ENCODE results near the gene LRIT2. TPM values are rescaled to one million over a fixed set of nuclear protein-coding genes. Genes with fewer than 3 reads are reported as not detected.

Gene LRIT2
- total and polyA plus RNA-seq, 9 of the 15 experiments (the other 6 are each of a cell fraction or from before 2014, with no cell fraction given): not detected

GRCh38 chr10:84205049-84205852 lies 20.1 kb downstream of the LRIT2 start (continued):
- TF ChIP-seq ZNF609 (CRISPR knock-in tag; IDR thresholded peaks at IDR 0.05; ENCODE audit: borderline replicate concordance) (no peak), RREB1 (CRISPR knock-in tag; IDR thresholded peaks at IDR 0.05) (no peak), SLC30A9 (CRISPR knock-in tag; IDR thresholded peaks at IDR 0.05) (no peak), E2F6 (IDR thresholded peaks at IDR 0.05; ENCODE audit: borderline replicate concordance in 1 of 2, extremely low read depth in 1 of 2, insufficient read depth in 1 of 2, insufficient read length in 1 of 2, low read depth in 1 of 2, low read length in 1 of 2, poor library complexity in 1 of 2, severe bottlenecking in 1 of 2) (no peak), ZBTB33 (CRISPR knock-in tag; IDR thresholded peaks at IDR 0.05) (no peak), OTX1 (CRISPR knock-in tag; IDR thresholded peaks at IDR 0.05) (peak; percentile 76; the same call in 1 of the 2 replicates), HBP1 (CRISPR knock-in tag; IDR thresholded peaks at IDR 0.05) (0 out of 2 replicates have a peak, but pooled peaks have one; percentile 10)

Measured in K562 (cell line).